ENCODE data around the gene PLAGL2. TPM values are rescaled to one million over a fixed set of nuclear protein-coding genes. Genes with fewer than 3 reads are reported as not detected.

Gene PLAGL2
- total RNA-seq, 1 donor from 2014 or later = 16.5 TPM

- Histone ChIP-seq H2AFZ (replicated peaks) (no peak overlapping the region), H3K36me3 (no peaks in the 10 kb centered on the region), H3K27ac (peak overlapping the region; percentile 90), H3K79me2 (ENCODE audit: low read depth) (peaks cover 86% of the 10 kb centered on the region), H3K4me1 (peaks cover 30% of the 10 kb centered on the region), H3K4me2 (peak overlapping the region; percentile 92), H3F3A (ENCODE audit: low read depth) (peaks cover 27% of the 10 kb centered on the region), H3K4me3 (peak overlapping the region; percentile 95), H3K9me3 (ENCODE audit: low read depth) (no peaks in the 10 kb centered on the region), H4K20me1 (ENCODE audit: low read depth) (peaks cover 69% of the 10 kb centered on the region), H3K9ac (peak overlapping the region; percentile 25), H3K27me3 (no peaks in the 10 kb centered on the region)
- H3K36me3 Mint-ChIP-seq = peaks cover 8% of the 10 kb centered on the region
- H3K27me3 Mint-ChIP-seq (ENCODE audit: insufficient read depth, low read depth) = peaks cover 7% of the 10 kb centered on the region
- H3K4me1 Mint-ChIP-seq = peaks cover 58% of the 10 kb centered on the region
- H3K9me3 Mint-ChIP-seq = no peaks in the 10 kb centered on the region
- DNase-seq (ENCODE audit: low spot score) = no peak
- H3K4me3 Mint-ChIP-seq = peak overlapping the region; percentile 97
- peak overlapping the region; percentile 81 for H3K27ac Mint-ChIP-seq
- TF ChIP-seq EZH2 (IDR thresholded peaks at IDR 0.05) (no peak), EZH2phosphoT487 (IDR thresholded peaks at IDR 0.05) (no peak), CTCF (IDR thresholded peaks at IDR 0.05) (no peak)
These were observed 2.3 kb downstream of the PLAGL2 start for GRCh38 chr20:32205110-32205842.

- Histone ChIP-seq H3K4me2 (peak overlapping the region; percentile 92), H3K4me1 (peaks cover 30% of the 10 kb centered on the region), H3K9ac (peak overlapping the region; percentile 25), H3K27me3 (no peaks in the 10 kb centered on the region), H3K27ac (peak overlapping the region; percentile 90), H3K4me3 (peak overlapping the region; percentile 95), H3F3A (ENCODE audit: low read depth) (peaks cover 27% of the 10 kb centered on the region), H2AFZ (replicated peaks) (no peak overlapping the region), H4K20me1 (ENCODE audit: low read depth) (peaks cover 77% of the 10 kb centered on the region), H3K36me3 (no peaks in the 10 kb centered on the region), H3K9me3 (ENCODE audit: low read depth) (no peaks in the 10 kb centered on the region), H3K79me2 (ENCODE audit: low read depth) (peaks cover 95% of the 10 kb centered on the region)
- Mint-ChIP-seq H3K4me3 (peak overlapping the region; percentile 97), H3K9me3 (no peaks in the 10 kb centered on the region), H3K4me1 (peaks cover 53% of the 10 kb centered on the region), H3K36me3 (peaks cover 8% of the 10 kb centered on the region), H3K27ac (no peak overlapping the region), H3K27me3 (ENCODE audit: insufficient read depth, low read depth) (peaks cover 6% of the 10 kb centered on the region)
- no peak for TF ChIP-seq CTCF (IDR thresholded peaks at IDR 0.05)
- TF ChIP-seq EZH2 (IDR thresholded peaks at IDR 0.05) = no peak
- no peak for TF ChIP-seq EZH2phosphoT487 (IDR thresholded peaks at IDR 0.05)
- DNase-seq (ENCODE audit: low spot score) = no peak
These were observed 3.1 kb downstream of the PLAGL2 start for GRCh38 chr20:32204205-32205109.

- Mint-ChIP-seq H3K27ac (peak overlapping the region; percentile 37), H3K4me1 (peaks cover 45% of the 10 kb centered on the region), H3K9me3 (no peaks in the 10 kb centered on the region), H3K36me3 (peaks cover 15% of the 10 kb centered on the region), H3K4me3 (no peak overlapping the region), H3K27me3 (ENCODE audit: insufficient read depth, low read depth) (peaks cover 5% of the 10 kb centered on the region)
- H3K36me3 ChIP-seq = no peaks in the 10 kb centered on the region
- H3K4me3 ChIP-seq = no peak overlapping the region
- H3K4me1 ChIP-seq = peaks cover 30% of the 10 kb centered on the region
- peaks cover 23% of the 10 kb centered on the region for H3F3A ChIP-seq (ENCODE audit: low read depth)
- no peak for DNase-seq (ENCODE audit: low spot score)
- no peaks in the 10 kb centered on the region for H3K9me3 ChIP-seq (ENCODE audit: low read depth)
- H3K9ac ChIP-seq = no peak overlapping the region
- H3K27ac ChIP-seq = no peak overlapping the region
- H3K4me2 ChIP-seq = peak overlapping the region; percentile 92
- H3K79me2 ChIP-seq (ENCODE audit: low read depth) = peaks cover 98% of the 10 kb centered on the region
- TF ChIP-seq CTCF (IDR thresholded peaks at IDR 0.05) (no peak), EZH2phosphoT487 (IDR thresholded peaks at IDR 0.05) (no peak), EZH2 (IDR thresholded peaks at IDR 0.05) (no peak)
- no peaks in the 10 kb centered on the region for H3K27me3 ChIP-seq
- no peak overlapping the region for H2AFZ ChIP-seq (replicated peaks)
- H4K20me1 ChIP-seq (ENCODE audit: low read depth) = peaks cover 86% of the 10 kb centered on the region
These were observed 4.0 kb downstream of the PLAGL2 start for GRCh38 chr20:32203356-32204204.
